ENCODE measurements around the gene MET.
A peak's percentile ranks its signal among the peaks of the same experiment; 100 is the strongest.
"Not testable (repeated sequence)": the region's sequence is repeated elsewhere in the genome, so short reads cannot be mapped to it uniquely, and the experiment has no call there.

The MET gene

DNA sequence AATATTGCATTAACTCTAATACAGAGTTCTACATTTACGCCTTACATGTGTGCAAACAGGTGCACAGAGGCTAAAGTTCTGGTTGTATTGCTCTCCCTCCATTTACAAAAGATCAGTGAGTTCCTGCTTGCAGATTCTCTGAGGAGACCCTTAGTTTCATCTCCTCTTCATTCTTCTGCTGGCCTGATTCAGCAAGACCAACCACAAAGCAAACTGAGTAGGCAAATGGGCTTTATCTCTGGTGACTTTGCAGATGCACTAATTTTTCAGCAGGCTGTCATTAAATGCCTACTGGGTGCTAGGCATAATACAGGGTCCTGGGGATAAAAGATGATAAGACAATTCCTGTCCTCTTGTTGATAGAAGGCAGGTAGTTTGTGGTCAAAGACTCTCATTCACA lies 56.4 kb downstream of the MET start:
- DNase-seq, result no peak

DNA sequence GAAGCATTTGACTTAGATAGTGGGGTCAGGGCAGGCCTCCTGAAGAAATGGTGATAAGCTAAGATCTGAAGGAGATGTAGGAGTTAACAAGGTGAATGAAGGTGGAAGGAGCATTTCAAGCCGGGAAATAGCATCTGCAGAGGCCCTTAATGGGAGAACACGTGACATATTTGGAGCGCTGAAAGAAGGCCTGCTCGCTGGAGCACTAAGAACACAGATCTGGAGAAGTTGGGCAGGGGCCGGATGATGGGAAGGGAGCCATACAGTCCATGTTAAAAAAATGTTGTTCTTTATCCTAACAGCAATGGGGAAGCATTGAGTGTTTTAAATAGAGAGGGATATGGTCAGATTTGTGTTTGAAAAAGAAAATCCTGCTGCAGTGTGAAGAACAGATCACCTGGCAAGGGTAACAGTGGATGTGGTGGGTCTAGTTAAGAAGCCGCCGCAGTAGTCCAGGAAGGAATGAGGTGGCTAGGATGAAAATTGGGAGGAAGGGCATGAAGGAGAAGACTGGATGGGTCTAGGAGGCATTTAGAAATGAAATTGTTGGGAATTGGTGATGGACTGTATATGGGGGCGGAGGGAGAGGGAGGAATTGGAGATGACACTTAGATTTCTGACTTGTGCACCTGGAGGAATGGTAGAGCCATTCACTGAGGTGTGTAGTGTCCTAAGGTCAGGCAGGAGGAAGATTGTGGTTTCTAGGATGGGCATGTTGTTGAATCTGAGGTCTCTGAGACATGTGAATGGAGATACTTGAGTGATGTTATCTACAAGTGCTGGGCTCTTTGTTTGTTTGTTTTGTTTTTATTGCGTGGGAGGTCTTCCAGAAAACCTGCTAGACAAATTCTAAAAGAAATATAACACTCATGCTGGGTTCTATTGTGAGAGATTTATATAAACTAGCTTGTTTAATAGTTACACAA lies 58.4 kb downstream of the MET start:
- DNase-seq, result no peak

DNA sequence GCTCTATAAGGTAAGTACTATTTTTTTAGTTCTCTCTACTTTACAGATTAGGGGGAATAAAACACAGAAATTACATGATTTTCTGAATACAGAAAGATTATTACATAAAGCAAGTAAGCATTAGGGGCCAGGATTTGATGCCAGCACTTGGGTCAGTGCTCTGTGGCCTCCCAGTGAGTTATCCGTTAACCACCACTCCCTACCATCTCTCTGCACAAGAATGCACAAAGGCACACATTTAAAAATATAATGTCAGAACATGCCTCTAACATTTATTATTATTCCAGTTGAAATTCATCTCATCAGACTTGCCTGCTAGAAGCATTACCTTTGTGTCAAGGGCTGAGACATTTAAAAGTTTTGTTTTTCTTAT lies 59.0 kb downstream of the MET start:
- no peak for DNase-seq

DNA sequence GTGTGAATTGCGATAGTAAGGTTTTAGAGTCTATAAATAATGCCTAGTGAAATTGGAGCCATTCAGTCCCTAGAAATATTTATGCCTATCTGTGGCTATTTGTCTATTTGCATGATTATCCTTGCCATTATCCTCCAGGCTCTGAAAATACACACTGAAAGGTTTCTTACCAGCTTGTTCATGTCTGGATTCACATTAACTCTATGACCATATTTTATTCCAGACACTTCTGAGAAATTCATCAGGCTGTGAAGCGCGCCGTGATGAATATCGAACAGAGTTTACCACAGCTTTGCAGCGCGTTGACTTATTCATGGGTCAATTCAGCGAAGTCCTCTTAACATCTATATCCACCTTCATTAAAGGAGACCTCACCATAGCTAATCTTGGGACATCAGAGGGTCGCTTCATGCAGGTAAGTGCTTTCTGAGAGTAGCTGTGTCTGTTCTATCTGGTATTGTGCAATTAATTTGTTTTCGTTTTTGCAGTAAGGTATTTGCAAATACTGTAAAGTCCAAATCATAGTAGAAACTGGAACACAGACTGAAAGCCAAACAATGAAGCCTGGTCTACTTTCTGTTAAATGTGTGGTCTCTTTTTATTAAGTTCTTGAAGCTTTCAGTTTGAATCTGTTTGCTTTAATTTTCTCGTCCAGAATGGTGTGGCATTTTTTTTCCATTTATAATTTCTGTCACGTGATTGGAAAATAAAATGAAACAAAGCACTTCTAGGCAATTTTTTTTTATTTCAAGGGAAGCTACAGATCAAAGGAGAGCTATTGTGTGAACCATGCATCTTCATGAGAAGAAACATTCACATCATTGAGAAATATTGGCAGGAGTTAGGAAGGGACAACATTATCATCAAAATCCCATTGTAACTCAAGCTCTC lies 59.7 kb downstream of the MET start:
- peak; percentile 48 for DNase-seq

DNA sequence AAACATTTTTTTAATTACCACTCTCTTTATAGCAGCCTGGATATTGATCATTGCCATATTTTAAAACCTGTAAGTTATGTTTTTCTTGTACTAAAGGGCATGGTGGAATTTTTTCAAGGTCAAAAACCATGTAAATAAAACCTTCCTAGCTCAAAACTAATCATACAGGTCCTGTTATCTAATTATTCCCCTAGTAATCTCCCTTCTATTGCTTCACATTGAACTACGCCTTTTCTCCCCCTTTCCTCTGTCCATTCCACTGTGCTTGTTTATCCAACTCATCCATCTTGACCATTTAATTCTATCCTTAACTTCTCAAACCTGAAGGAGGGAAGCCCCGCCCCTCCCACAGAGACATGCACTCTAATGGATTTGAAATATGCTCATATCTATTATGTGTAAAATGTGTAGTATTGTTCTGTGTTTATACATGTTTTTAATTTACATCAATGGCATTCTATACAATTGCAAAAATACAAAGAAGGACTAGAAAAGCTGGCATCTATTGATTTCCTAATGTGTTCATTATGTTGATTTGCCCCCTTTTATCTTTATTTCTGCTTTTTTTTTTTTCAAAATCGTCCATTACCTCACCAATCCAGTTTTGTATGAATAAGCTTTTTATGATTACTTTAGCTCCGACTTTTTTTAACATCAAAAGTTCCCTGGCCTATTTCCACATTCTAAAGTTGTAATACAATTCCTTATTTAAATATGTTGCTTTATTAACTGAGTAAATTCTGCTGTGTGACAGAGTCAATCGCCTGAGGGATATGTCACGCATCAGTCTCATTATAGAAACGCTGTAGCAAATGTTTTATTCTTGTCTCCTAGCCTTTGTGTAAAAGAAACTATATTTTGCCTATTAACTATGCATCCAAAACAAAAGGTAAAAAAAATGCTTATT lies 61.0 kb downstream of the MET start:
- peak; percentile 27 for DNase-seq

DNA sequence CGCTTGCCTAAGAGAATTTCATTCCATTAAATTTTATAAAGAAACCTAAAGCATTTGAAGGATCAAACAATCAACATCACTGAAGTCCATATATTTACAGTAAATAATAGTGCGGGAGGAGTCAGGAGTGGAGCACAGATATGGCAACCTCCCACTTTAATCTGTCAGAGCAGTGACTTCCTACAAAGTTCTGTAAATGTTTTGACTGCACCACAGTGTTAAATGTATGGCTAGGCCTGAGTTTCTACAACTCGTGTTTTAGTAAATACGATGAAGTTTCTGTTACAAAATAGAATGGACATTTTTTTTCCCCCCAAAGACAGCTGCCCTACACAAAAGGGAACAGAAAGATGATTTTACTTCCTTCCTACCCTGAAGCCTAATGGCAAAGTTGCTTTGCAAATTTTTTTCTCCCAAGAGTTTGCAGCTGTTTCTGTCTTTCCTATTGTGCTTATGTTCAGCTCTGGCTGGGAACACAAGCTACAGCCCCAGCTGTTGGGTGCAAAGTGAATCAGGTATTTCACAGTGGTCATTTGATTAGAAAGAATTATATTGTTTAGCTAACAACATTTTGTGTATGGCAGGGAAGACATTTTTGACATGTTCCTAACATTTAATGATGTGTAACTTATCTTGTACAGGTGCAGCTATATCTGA lies 62.1 kb downstream of the MET start:
- peak; percentile 38 for DNase-seq

DNA sequence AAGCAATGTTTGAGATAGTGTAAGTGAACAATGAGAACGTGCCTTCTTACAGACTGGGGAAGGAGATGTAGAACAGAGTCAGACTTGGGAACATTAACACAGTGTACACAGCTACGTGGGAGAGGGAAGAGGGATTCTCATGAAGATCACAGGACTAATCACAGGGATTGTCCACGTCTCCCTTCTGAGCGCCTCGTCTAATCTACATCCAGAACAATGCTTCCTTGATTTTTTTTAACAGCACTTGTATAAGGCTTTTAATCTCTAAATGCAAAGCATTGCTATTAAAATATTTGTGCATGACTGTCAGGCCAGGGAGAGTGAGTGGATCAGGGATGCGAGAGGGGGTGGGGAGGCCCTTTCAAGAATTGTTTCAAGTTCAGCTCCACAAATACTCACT lies 62.7 kb downstream of the MET start:
- DNase-seq, result peak; percentile 75

DNA sequence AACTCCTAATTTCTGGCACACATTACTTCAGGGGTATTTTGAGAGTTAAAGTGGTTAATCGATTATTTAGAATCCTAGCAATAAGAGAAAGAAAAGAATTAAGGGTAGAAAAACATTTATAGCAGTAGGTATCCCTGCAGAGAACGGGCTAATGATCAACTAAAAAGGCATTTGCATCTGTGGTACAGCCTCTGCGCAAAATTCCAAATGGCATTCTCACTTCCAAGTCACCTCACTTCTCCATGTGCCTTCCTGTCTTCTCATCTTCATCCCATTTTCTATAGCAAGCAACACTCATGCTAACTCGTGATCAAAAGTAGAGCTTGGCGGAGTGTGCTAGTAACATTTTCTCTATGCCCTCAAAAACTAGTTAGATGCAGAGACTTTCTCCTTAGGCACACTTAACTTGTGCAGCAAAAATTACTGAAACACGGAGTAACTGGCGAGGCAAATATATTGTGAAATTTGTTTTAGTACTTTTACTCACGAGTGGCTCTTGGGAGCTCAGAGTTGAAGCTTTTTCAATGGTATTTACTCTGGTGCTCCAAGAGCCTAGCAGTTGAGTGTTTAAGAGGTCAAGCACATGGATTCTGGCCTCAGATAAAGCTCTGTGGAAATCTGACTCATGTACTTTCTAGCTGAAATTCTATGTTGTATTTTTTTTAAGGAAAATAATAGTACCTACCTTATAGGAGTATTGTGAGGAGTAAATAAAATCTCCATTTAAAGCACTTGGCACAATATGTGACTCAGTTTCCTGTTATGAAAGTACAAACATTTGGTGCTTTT lies 65.1 kb downstream of the MET start:
- no peak for DNase-seq

DNA sequence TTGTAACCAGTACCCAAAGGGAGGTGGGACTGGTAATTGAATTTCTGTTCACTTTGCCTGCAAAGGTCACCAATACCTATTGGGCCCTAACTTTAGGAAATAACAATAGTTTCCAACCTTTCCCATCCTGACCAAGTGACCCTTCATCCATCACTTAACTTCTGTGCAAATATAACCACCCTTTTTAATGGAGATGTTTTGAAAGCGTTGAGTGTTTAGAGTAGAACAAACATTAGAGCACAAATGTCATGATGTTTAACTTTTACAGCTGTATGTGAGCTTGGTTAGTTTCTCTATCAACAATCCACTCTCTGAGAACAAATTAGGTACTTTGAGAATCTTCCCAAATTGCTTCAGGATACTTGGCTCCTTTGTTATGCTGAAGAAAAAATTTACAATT lies 66.4 kb downstream of the MET start:
- no peak for DNase-seq

DNA sequence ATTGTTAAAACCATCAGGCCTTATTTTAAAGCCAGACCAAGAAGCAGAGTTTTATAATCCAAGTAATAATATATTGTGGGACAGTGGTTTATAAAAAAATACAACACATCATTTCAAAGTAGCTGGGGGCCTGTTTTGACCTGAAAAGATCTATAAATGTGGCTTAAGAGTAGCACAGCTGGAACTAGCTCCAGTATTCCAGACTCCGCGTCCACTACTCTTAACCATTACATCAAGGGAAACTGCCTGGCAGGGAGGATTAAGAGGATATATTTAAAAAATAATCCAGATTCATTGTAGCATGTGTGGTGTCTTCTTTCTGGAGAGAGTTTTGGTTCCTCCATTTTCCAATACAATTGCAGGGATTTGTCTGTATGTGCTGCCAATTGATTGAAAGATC lies 67.3 kb downstream of the MET start:
- no peak for DNase-seq

DNA sequence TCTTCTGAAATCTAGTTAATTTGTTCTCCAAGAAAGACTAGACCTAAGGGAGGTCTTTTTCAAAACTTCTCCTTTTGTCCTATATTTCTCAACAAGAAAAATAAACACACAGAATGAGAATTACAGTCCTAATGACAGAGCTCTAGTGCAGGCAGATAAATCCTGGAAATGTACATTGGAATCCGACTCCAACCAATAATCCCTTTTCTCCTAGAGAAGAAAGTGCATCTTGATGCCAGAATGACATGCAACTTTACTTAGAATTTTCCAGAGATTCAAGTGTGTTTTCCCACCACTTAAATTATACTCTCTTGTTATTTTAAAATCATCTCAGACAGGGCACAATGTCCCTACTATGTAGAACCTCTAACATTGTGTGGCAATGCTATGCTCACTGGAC lies 68.2 kb downstream of the MET start:
- no peak for DNase-seq

DNA sequence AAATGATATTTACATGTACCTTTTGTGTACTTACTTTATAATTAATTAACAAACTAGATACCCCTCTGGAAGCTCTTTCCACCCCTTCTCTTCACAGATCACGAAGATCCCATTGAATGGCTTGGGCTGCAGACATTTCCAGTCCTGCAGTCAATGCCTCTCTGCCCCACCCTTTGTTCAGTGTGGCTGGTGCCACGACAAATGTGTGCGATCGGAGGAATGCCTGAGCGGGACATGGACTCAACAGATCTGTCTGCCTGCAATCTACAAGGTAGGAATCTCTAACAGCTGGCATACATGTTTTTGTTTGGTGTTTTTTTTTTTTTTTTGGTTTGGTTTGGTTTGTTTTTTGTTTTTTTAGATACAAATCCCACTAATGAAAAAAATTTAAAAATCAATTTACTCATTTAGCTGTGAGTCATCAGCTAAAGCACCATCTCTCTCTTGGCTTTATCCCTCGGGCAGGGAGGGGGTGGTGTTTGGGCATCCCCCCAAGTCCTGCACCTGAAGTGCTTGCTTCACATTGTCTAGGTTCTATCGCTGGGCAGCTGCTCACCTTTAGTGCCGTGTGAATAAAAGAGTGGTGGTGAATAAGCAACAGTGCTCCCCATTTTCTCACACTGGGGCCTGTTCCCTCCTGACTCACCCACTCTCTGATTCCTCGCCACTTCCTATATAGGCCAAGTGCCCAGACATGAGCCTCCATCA lies 68.9 kb downstream of the MET start:
- no peak for DNase-seq

DNA sequence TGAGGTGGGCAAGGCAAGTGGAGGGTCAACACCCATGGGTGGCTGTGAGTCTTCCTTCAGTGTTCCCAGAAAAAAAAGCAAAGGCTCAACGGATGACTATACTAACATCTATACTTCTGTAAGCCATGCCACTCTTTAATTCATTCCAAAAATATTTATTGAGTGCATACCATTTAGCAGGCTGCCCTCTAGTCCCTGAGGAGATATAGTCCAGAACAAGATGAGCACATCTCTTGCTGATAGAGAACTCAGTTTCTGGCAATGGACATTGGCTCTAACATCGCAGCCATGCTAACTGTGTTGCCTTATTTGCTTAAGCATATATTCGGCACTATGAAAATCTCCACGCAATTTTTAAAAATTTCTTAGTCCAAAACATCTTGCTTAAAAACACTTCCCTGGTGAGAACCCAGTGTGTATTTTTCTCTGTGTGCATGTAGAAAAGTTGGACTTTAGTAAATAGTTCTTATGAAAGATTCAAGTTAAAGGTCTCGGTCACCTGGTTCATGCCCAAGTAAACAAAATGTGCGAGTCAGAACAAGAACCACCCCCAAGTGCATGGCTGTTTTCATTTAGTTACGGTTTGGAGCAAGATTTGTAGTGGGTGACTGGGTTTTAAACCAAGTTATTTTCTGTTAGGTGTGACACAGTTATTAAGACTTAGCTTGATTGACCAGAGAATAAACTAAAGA lies 69.8 kb downstream of the MET start:
- DNase-seq, result no peak

DNA sequence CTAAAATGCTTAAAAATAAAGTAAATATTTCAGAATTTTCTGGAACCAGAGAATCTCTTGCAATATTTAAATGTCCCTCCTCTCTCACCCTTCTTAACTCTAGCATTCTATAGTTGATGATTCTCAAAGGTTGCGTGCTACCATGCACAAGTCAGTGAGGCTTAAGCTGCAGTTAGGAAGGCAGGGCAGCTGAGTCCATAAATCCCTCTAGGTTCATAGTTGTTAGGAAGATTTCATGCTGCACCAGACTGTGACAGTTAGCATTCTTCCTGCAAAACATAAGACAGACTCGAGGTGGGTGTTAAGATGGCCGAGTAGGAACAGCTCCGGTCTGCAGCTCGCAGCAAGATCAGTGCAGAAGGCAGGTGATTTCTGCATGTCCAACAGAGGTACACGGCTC lies 70.6 kb downstream of the MET start:
- no peak for DNase-seq

DNA sequence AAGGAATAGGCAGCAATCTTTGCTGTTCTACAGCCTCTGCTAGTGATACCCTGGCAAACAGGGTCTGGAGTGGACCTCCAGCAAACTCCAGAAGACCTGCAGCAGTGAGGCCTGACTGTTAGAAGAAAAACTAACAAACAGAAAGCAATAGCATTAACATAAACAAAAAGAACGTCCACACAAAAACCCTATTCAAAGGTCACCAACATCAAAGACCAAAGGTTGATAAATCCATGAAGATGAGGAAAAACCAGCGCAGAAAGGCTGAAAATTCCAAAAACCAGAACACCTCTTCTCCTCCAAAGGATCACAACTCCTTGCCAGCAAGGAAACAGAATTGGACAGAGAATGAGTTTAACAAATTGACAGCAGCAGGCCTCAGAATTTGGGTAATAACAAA lies 71.8 kb downstream of the MET start:
- not testable (repeated sequence) for DNase-seq

DNA sequence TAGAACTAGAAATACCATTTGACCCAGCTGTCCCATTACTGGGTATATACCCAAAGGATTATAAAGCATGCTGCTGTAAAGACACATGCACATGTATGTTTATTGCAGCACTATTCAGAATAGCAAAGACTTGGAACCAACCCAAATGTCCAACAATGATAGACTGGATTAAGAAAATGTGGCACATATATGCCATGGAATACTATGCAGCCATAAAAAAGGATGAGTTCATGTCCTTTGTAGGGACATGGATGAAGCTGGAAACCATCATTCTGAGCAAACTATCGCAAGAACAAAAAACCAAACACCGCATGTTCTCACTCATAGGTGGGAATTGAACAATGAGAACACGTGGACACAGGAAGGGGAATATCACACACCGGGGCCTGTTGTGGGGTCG lies 74.4 kb downstream of the MET start:
- not testable (repeated sequence) for DNase-seq

DNA sequence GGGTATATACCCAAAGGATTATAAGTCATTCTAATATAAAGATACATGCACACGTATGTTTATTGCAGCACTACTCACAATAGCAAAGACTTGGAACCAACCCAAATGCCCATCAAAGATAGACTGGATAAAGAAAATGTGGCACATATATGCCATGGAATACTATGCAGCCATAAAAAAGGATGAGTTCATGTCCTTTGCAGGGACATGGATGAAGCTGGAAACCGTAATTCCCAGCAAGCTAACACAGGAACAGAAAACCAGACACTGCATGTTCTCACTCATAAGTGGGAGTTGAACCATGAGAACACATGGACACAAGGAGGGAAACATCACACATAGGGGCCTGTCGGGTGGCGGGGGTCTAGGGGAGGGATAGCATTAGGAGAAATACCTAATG lies 79.1 kb downstream of the MET start:
- DNase-seq, result not testable (repeated sequence)

DNA sequence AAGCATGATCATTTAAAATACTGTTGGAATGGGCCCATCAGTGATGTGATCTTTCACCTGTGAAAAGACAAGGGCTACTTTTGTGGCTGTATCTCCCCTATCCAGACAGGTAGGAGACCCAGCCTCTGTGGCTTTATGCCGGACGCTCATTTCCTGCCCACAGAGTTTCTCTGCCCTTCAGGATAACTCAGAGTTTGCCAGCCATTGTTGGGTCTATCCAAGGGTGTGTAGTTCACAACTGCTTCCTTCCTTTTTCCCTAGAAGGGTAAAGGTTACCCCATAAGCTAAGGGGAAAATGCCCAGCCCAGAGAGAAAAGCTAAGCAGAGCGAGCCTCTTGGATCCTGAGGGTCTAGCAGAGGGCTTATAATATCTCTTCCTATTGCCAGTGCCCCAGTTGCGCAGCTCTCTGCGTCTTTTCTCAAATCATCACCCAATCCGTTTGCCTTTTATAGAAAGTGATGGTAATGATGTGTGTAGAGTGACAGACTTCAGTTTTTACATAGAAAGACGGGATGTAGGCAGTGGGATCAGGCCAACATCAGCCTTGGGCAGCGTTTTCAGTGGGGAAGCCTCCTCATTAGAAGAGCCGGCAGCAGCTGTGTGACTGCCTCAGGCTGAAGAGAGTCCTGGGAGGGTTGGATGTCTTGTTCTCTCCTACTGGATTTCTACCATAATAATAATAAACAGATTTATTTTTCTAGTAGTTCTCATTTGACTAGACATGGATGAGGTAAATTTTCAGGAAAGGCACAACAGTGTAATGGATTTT lies 80.5 kb downstream of the MET start:
- DNase-seq, result no peak

DNA sequence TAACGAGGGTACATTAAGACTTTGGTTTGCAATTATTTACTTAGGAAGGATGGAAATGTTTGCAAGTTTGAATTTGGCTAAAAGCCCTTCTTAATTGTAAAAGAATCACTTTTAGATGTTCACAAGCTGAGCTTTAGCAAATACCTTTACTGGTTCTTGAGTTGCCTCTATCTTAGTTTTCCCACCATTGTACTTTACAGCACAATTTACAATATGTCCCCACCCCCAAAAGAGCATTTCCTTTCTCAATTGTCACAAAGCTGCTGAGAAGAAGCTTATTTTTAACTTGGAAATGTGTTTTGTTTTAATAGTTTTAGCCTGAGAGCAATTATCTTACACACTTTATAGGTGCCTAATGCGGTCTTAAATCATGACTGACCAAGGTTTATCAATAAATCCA lies 81.1 kb downstream of the MET start:
- no peak for DNase-seq
